AG04450 (cell line): ENCODE data around the gene INSRR. TPM values are rescaled to one million over a fixed set of nuclear protein-coding genes. Genes with fewer than 3 reads are reported as not detected.

Source experiments
- CTCF ChIA-PET: fragments of 300-600, 350-600 bp; formaldehyde crosslinking; extraction: SDS; loops from one replicate; lab custom pipeline; 2022; ENCODE audit warnings: antibody characterized with exemption, inconsistent platforms; lab: Charles Lee
- POLR2A ChIA-PET: fragments of 350-600 bp; formaldehyde crosslinking; extraction: SDS; loops from one replicate; lab custom pipeline; 2021; ENCODE audit warnings: antibody characterized with exemption, inconsistent platforms; lab: Yijun Ruan, JAX
- DNase-seq: peaks from one replicate; pipeline ENCODE4 v3.0.0-alpha.2; 2011; ENCODE audit warnings: low read depth, low spot score
- H3K27ac ChIP-seq: one replicate; pipeline ENCODE4 v1.5.1; 2012; ENCODE audit warnings: low read depth, low read length, control low read depth
- H3K27me3 ChIP-seq: one replicate; pipeline ENCODE4 v1.6.0; 2012; ENCODE audit warnings: low read length; ENCODE audit not compliant: control insufficient read depth, insufficient read depth
- H3K4me3 ChIP-seq: 2 replicates; pipeline ENCODE4 v1.5.1; 2011; ENCODE audit warnings: mild to moderate bottlenecking, low read depth, low read length, control low read depth
- H3K9me3 ChIP-seq: 2 replicates; pipeline ENCODE4 v1.5.1; 2012; ENCODE audit warnings: low read length; ENCODE audit not compliant: control insufficient read depth, insufficient read depth
- CTCF ChIP-seq: IDR thresholded peaks from 2 replicates; pipeline ENCODE4 v1.5.1; 2011; ENCODE audit warnings: low read depth, low read length, control low read depth, inconsistent platforms
- polyA plus RNA-seq: library from polyadenylated mRNA; depleted of rRNA; stranded (reverse); fragments of >200 nt; gene quantifications from 2 replicates; pipeline ENCODE4 v1.2.3, GENCODE V29; 2011

INSRR gene
- polyA plus RNA-seq, 1 experiment = not detected

- no peak for TF ChIP-seq CTCF
- Histone ChIP-seq H3K27me3 (peaks cover 67% of the 10 kb centered on the region), H3K4me3 (no peak overlapping the region), H3K27ac (no peak overlapping the region), H3K9me3 (peaks cover 10% of the 10 kb centered on the region; the same call in 1 of the 2 replicates)
- POLR2A ChIA-PET = no interaction called here
- DNase-seq = peak; percentile 15
- CTCF ChIA-PET = interaction anchor here (1.0 to 1.7 kb wide), 3 partner anchors 10 to 127 kb away, joined by 6 to 10 read pairs (median 7); no protein-coding TSS in a partner anchor
These were observed 6.5 kb downstream of the INSRR start for GRCh38 chr1:156852418-156852874.

- Histone ChIP-seq H3K27ac (no peak overlapping the region), H3K27me3 (peaks cover 68% of the 10 kb centered on the region), H3K4me3 (no peak overlapping the region), H3K9me3 (peaks cover 10% of the 10 kb centered on the region; the same call in 1 of the 2 replicates)
- CTCF ChIA-PET = interaction anchor here (1.0 to 1.7 kb wide), 3 partner anchors 10 to 126 kb away, joined by 6 to 10 read pairs (median 7); no protein-coding TSS in a partner anchor
- no peak for TF ChIP-seq CTCF
- DNase-seq = no peak
- POLR2A ChIA-PET = no interaction called here
These were observed 7.0 kb downstream of the INSRR start for GRCh38 chr1:156851779-156852417.

GRCh38 chr1:156849151-156849496 is 9.8 kb downstream of the INSRR start:
- Histone ChIP-seq H3K27me3 (peaks cover 79% of the 10 kb centered on the region), H3K27ac (no peak overlapping the region), H3K4me3 (no peak overlapping the region), H3K9me3 (peaks cover 9% of the 10 kb centered on the region; the same call in 1 of the 2 replicates)
- ChIA-PET CTCF (interaction anchor here (0.9 to 3.3 kb wide), 3 partner anchors 10 to 27 kb away, joined by 4 to 27 read pairs (median 6); partner anchors contain the start of gene INSRR), POLR2A (interaction anchor here (0.6 kb wide), 1 partner anchor 71 kb away, joined by 3 read pairs; no protein-coding TSS in a partner anchor)
- no peak for DNase-seq
- TF ChIP-seq CTCF = no peak

- ChIA-PET POLR2A (interaction anchor here (0.6 kb wide), 1 partner anchor 70 kb away, joined by 3 read pairs; no protein-coding TSS in a partner anchor), CTCF (interaction anchor here (0.9 to 3.3 kb wide), 5 partner anchors 8 to 36 kb away, joined by 3 to 27 read pairs (median 5); partner anchors contain the start of gene INSRR)
- Histone ChIP-seq H3K27ac (no peak overlapping the region), H3K4me3 (no peak overlapping the region), H3K9me3 (peaks cover 4% of the 10 kb centered on the region; the same call in 1 of the 2 replicates), H3K27me3 (peaks cover 79% of the 10 kb centered on the region)
- no peak for DNase-seq
- no peak for TF ChIP-seq CTCF
These were observed 10.3 kb downstream of the INSRR start for GRCh38 chr1:156848461-156849150.
